Activated CD4-positive, alpha-beta T cell treated with anti-CD3 and anti-CD28 coated beads for 4 hours (primary cell): ENCODE measurements around the gene PTPRT.

Experiments
- DNase-seq, 2 donors: peaks; one replicate each; pipeline ENCODE4 v3.0.0-alpha.2; 2020

Gene PTPRT

DNA sequence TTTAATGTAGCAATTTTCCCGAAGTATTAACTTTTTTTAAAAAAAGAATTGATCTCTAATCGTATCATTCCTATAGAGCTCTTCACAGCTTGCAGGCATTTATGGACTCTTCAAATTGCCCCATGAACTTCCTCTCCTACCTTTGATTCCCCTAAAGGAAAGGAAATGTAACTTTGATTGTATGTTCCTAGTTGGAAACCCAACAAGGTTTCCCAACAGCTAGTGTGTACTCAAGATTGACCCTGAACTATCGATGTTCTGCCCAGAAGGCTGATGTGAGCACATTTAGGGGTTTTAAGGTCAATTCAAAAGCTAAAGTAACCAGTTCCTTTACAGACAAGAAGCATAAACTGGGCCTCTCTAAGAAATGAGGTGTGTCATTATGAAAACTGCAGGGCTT, 491.7 kb downstream of the PTPRT start:
- no peak for DNase-seq

DNA sequence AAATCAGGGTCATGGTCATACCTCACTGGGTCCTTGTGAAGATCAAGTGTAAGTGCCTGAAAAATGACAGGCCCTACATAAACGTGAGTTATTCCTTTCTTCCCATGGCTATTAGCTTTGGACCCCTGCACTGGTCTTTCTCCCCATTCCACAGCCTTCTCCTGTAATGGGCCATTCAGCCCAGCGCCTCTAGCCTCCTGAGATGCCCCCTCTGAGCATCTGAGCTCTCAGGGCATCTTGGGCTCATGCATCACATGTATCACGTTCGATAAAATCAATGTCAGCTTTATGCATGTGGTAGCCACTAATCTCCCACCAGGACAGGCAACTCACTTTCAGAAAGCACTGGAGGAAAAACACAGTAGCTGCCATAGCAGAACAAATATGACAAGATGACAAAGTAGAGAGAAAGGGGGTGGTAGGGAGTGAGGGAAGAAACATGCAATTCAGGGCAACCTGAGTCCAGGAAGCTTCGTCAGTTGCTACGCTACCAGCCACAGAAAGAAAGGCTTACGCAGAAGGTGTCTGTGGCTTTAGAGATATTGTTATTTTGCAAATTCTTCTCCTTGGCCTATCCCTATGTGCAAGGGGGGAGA, 498.8 kb downstream of the PTPRT start:
- DNase-seq = no peak

DNA sequence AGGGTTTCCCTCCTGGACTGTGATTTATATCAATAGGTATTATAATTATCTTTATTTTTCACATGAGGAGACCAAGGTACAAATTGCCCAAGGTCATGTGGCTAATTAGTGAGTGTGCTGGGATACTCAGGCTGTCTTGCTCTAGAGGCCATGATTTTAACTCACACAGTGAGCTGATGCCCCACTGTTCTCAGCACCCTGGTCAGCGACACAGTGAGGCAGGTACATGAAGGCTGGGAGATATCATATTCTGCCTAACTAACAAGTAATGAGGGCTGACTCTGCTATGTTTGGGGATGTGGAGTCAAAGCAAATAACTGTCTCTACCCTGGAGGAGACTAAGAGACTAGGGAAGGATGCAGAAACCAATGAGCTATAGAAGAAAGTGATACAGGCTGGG, 501.1 kb downstream of the PTPRT start:
- no peak for DNase-seq

DNA sequence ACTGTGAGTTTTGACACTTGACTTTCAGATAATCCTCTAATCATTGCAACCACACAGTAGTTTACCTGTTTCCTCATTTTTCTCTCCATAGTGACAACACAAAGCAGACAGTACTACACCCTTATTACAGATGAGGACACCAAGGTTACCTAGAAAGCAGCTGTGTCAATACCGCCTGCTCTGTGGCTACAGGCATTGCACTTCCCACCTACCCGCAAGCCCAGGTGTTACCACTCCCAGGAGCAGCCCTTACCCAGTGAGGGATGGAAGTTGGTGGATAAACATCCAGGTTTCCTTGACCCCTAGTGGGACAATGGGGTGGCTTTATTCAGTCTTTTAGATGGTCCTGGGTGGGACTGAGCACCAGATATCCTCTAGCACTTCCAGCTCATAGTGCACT, 503.6 kb downstream of the PTPRT start:
- DNase-seq = no peak

DNA sequence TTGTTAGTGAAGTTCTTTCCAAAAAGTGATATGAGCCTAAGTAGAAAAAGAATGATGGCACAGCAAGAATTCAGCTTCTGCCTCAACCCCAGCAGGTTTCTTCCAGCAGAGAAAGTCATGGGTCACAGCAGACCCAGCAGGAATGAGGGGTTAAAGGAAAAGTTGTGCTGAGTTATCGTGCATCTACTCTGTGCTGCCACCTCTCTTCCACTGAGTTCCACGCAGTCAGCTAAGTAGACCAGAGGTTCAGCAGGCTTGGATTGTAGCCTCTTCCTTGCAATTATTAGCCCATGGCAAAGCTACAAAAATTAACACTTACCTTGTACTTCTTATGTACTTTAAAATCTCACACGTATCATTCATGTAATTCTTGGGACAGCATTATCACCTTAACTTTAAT, 510.8 kb downstream of the PTPRT start:
- DNase-seq = no peak

DNA sequence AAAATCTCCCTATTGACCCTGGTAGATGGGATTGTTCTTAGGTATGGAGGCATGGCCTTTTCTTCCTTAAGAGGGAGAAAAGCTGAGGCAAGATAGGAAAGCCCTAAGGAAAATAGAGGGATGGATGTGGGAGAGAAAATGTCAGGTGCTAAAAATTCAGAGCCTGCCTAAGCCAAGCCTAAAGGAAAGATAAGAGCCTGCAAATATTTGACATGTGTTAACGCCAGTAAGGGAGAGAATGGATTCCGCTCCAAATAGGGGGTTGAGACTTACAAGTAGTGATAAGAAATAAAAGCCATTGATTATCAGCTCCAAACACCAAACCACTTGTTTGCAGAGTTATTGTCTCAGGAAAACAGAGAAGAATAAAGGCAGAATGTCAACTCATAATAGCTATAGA, 533.6 kb downstream of the PTPRT start:
- DNase-seq = no peak

DNA sequence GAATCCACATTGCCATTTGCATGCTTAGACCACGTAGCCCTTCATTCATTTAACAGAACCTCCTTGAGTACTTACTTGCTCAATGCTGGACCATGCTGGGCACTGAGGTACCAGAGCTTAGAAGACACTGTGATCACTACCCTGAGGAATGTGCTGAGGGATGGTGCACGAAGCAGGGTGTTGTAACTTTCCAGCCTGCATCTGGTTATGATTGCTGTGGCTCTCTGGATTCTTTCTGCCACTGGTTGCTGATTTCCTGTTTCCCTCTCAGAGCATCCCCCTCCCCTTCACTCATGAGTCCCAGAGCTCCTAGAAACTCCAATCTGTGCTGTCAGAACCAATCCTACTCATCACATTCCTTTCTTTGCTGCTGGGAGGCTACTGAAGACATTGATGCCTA, 537.4 kb downstream of the PTPRT start:
- DNase-seq = no peak

DNA sequence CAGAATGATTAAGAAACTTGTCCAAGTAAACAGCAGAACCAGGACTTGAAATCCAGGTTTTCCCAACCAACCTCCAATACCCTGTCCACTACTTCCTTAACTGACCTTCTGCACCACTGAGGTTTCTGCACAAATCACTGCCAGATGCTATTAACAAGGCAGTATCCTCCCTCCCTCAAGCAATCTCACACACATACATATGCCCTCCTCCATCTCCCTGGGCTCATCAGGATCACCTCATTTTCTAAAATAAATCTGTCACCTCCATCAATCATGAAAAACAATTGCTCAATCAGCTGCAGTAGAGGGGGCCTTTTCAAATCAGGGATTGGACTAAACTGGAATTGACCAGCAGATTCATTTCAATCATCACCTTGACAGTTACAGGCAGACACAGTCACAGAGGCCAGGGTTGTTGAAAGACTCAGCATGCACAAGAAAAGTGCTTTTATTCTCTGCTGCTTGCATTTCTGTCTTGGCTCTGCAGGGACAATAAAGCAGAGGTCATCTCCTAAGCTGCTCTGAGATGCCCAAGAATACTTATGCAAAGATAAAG, 539.4 kb downstream of the PTPRT start:
- DNase-seq = no peak

DNA sequence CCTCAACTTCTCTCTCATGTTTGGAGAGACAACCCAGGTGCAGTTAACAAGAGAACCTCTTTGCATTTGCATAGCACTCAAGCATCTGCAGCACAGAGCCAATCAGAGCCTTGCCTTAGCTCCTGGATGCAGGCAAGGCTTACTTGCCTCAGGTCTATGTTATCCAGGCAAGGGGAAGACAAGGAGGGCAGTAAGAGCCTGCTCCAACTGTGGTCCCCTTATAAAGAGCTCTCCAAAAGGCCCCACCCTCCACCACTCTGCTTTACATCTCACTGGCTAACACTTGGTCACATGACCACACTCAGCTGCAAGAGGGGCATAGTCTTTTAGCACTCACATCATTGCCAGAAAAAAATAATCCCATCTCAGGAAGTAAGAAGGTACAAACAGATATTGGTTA, 540.0 kb downstream of the PTPRT start:
- DNase-seq = no peak

DNA sequence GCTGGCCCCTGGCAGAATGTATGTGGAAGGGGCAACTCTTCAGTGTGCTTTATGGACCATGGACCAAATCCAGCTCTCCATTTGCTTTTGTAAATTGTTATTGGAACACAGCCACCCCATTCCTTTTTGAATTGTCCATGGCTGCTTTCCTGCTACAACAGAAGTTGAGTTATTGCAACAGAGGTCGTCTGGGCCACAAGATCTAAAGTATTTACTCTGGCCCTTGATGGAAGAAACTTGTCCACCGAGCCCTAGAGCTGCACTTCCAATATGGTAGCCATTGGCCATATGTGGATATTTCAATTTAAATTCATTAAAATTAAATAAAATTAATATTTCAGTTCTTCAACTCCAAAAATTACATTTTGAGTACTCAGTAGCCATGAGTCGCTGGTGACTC, 543.5 kb downstream of the PTPRT start:
- no peak for DNase-seq

DNA sequence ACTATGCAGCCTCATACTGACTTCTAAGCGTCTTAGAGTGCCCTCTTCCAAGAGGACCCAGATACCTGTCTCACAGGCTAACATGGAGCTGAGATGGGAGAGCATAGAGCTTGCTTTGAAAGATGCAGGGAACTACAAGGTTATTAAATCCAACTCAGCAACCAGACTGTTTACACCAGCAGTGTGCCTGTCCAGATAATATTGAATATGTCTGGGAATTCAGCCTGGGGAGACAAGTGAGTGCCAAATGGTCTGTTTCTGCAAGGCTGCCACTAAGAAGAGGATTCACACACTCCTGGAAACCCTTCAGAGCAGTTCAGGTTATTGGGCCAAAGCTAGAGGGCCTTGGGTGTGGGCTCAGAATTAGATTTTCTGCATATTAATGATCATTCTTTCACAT, 547.8 kb downstream of the PTPRT start:
- DNase-seq = no peak

DNA sequence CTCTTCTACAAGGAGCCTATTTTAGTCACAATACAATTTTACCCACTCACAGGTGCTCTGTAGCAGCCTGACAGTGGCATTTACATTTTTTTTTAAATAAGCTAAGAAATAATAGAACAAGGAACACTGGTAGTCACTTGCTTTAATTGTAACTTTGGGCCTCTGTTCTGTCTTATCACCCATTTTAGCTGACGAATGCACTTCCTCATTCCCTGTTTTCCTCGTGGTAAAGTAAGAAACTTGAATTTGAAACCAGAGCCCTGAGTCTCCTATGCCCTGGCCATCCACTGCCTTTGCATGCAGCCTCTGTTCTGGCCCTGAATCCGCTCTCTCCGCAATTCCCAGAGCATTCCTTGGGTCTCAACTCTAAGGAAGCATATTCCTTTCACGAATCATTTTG, 550.6 kb downstream of the PTPRT start:
- no peak for DNase-seq

DNA sequence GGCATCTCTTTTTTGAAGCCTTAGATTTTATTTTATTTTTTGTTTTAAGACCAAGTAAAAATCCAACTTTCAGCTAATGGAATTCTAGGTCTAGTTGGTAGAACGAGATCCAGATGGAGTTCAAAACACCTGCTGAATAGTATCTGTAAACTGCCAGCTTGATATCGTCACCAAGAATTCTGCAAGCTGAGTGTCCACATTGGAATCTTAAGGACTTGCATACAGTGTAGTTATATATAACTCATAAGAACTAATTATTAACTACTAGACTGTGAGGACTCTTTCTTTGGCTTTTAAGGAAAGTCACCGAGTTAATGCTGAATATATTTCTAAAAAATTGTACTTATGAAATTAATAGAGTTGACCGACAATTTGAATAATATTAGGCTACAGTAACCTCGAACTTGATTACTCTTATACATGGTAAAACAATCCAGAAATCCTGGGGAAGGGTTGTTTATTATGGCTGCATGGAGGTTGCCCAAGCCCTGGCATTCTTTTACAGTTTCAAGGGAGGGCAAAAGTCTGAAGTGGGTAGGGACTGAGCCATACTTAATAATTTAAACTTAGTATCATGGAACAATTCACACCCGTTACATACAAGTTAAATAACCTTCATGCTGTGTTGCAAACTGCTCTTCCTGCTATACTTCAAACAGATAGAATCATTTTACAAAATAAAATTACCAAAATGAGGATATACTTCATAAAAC, 553.9 kb downstream of the PTPRT start:
- no peak for DNase-seq

DNA sequence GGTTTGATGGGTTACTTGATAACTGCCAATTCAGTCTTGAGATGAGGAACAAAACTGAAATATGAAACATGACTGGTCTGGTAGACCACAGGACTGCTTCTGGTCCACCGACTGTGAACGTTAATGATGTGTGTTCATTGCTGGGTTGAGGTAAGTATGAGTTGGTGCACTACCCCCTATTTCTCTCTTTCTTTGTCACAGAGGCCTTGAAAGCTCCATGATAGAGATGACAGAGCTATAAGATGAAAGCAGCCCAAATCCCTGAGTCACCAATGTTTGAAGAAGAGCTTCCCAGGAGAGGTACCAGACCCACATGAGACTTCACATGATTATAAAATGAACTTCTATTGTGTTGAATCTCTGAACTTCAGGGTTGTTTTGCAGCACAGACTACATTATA, 555.5 kb downstream of the PTPRT start:
- no peak for DNase-seq

DNA sequence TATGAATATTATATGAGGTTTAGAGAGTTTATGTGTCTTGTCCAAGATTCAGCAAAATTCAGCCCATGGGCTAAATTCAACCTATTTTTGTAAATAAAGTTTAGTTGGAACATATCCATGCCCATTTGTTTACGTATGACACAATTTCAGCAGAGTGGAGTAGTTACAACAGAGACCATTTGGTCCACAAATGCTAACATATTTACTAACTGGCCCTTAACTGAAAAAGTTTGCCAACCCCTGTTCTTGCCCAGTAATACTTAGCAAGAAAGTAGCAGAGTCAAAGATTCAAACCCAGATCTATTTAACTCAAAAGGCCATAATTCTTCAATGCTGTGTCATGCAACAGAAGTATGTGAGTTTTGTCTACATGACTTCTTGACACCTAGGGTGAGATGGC, 561.0 kb downstream of the PTPRT start:
- no peak for DNase-seq

DNA sequence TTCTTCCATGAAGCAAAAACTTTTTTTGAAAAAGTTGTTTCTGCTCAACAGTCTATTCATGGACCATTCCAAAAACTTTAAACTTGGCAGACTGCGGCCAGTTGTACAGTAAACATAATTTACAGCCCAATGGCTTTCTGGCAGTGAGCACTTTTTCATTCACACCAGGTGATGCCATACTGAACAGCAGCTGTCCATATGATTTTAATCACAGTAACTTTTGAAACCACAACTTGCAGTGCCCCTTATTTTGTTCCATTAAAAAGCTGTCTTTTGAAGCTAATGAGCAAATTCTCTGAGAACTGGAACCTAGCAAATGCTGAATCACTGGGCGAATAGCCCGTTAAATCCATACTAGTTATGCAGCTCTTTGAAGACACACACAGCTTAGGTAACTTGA, 576.6 kb downstream of the PTPRT start:
- no peak for DNase-seq

DNA sequence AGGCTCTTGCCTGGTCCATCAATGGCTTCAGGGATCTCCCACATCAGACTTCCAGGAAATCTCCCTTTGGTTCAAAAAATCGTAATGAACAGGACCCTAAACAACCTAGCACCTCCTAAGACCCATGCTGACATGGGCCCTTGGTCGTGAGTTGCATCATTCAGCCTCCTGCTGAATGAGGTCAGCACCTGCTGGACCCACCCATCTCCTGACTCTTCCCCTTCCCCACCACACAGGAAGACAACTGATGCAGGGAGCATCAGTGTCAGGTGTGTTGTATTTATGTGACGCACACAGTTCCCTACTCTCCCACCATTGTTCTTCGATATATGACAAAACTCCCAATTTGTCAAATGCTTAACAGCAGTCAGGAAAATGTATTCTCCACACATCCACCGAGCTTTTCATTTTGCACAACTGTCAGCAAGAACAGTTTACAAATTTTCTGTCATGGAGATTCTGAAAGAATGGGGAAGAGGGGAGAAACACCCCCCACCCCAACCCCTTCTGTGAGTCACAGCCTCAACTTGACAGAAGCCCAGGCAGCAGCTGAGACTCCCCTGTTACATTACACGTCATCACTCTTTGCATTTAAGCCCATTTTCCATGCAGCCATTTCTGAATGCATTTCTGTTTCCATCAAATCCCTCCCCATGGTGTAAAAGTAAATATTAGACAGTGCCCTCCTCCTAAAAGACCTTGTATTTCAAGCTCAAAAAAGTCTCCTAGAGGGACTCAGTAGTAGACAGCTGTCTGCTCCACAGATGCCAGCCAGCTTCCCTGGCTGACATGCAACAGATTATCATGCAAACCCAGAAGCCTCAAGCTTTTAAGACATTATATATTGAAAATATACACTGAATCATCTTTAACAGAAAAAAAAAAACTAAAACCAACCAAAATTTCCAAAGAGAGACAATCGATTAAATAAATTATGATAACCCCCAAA, 577.5 kb downstream of the PTPRT start:
- no peak for DNase-seq

DNA sequence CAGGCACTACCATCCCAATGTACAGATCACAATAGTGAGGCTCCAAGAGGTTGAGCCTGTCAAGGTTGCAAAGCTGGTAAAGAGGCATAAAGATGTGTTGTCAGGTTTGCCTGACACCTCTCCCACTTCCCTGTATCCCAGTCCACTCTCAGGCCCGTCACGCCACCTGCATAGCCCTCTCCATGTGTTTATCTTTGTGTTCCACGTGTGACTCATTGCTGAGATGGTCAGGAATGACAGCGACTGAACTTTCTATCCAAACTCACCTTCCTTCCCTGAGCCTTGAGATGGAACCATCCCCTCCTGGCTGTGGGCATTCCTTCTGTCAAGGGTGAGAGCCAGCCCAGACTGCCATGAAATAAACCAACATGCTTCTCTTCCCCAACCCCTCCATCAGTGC, 578.3 kb downstream of the PTPRT start:
- DNase-seq = no peak

DNA sequence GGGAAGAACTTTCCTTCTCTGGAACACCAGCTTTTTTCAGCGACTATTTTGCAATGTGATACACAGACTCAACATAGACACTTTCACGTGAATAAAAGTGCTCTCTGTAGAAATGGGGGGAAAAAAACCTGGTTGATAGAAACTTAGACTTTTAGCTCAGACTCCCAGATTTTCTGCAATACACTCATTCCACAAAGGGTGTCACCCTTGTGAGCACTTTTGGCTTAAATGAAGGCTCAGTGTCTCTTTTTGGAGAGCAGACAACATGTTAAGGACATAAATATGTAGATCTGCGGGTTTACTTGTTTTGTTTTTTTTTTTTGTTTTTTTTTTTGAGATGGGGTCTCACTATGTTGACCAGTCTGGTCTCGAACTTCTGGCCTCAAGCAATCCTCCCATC, 579.6 kb downstream of the PTPRT start:
- no peak for DNase-seq

DNA sequence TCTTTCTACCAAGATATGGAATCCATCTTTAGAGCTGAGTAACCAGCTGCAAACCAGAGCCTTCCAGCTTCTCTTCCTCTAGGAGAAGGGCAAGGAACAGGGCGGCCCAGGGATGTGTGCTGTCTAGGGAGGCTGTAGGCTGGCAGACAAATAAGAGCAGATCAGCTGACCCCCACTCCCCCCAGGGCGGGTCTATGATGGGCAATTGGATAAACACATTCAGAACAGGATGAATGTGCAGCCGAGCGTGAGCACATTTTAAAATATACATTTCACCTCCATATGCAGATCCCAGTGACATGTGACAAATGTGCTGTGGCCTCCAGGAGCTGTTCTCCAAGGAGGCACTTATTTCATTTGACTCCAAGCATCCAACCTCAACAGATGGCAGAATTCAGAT, 580.1 kb downstream of the PTPRT start:
- no peak for DNase-seq

DNA sequence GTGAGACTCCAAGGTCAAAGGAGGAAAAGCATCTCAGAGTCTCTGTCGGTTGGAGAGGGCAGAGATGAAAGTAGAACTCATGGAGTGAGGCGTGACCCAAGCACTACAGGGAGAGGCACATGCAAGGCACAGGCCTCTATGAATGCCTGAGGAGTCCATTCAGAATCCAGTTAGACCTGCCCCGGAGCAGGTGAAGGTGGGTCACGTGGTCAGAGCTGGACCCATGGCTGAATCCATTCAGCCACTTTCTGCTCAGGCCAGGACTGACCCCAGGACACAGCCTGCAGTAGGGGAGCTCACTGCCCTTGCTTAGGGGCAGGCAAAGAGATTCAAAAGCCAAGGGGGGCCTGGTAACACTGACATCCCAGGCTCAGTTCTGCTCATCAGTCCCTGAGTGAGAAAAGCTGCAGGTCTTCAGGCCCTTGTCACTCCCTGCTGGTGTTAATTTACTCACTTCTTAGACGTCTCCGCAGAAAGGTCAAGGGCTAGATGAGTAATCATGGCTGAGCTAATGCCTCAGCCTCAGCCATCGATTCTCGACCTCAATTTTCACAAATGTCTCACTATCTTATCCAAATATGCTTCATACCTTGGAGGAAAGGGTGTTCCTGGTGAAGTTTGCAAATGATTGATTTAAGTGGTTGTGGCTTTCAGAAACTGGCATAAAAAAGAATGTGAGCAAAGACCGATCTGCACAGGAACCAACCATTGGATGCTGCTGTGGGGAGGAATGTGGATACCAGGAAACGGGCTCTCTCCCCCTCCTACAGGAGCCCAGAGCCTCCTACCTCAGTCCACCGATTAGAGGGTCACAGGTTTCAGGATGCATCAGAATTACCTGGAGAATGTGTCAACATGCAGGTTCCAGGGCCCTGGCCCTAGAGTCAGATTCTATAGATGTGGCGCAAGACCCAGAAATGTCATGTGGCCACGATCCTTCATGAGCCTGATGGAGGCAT, 584.4 kb downstream of the PTPRT start:
- DNase-seq = no peak

DNA sequence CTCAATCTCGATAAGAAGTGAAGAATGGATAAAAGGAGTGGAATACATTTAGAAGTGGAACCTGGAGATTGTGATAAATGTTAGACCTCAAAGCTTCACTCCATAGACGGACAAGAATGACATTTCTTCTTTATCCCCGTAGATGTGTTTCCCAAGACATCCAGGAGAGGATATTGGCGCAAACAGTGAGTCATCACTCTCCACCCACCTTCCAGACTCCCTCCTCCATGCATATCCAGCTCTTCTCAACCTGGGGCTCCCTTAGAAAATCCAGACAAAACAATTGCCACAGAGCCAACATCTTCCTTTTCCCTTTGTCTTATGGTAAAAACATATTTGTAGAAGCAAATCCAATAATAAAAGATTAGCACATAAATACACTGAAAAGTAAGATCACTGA, 586.1 kb downstream of the PTPRT start:
- DNase-seq = no peak

DNA sequence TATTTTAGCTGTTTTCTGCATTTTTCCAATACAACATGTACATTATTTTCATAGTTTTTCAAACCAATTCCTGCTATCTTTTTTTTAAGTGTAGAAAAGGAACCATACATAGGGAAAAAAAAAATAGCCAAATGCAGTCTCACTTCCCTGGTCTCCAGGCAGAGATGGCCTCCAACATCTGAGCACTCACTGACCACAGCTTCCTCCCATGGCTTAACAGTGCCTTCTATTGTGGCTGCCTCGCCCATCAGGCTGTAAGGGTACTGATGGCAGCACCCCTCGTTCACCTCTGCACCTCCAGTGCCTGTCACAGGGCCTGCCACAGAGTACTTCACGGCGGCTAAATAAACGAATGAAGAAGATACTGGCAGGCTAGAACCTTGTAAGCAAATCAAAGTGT, 591.1 kb downstream of the PTPRT start:
- DNase-seq = no peak
